K562 (cell line): ENCODE data around the gene KAZALD1. TPM values are rescaled to one million over a fixed set of nuclear protein-coding genes. Genes with fewer than 3 reads are reported as not detected.

ENCODE experiments used
- BMI1 ChIP-seq: fragments of 150-350 bp; IDR thresholded peaks from 2 replicates; pipeline ENCODE4 v1.6.1; 2014; ENCODE audit warnings: low read length
- CBFB ChIP-seq: sonication (generic); formaldehyde crosslinking; IDR thresholded peaks from 2 replicates; pipeline ENCODE4 v1.4.0; 2020; ENCODE audit warnings: mild to moderate bottlenecking, missing genetic modification reagents
- CCNT2 ChIP-seq: IDR thresholded peaks from 2 replicates; pipeline ENCODE4 v1.6.1; 2011; ENCODE audit warnings: borderline replicate concordance, low read depth, mild to moderate bottlenecking, moderate library complexity, mixed read lengths, low read length; ENCODE audit not compliant: insufficient read length; ENCODE audit errors: extremely low read depth
- CEBPG ChIP-seq, 3 experiments: fragments of 200-800 bp in 1 of 3; sonication (Bioruptor generic) in 1 of 3; sonication (generic) in 1 of 3; formaldehyde crosslinking in 1 of 3; IDR thresholded peaks in 2 of 3; conservative IDR thresholded peaks in 1 of 3; 2 replicates each; pipeline versions ENCODE4 v1.6.1 to v1.8.0; 2016 to 2022; ENCODE audit warnings: missing compliant biosample characterization in 2 of 3, missing genetic modification characterization in 2 of 3, mild to moderate bottlenecking in 1 of 3, missing genetic modification reagents in 1 of 3
- COPS2 ChIP-seq: fragments of 450-650 bp; conservative IDR thresholded peaks from 2 replicates; pipeline ENCODE4 v1.6.1; 2016; ENCODE audit warnings: mild to moderate bottlenecking, moderate library complexity
- DDX20 ChIP-seq: fragments of 450-650 bp; IDR thresholded peaks from 2 replicates; pipeline ENCODE4 v1.6.1; 2016; ENCODE audit warnings: missing genetic modification characterization, low read depth, mild to moderate bottlenecking, missing compliant biosample characterization, moderate library complexity
- DIDO1 ChIP-seq: fragments of 450-650 bp; IDR thresholded peaks from 2 replicates; pipeline ENCODE4 v1.6.1; 2016; ENCODE audit warnings: low read depth, missing biosample characterization, missing genetic modification characterization
- DNMT1 ChIP-seq: fragments of 450-650 bp; IDR thresholded peaks from 2 replicates; pipeline ENCODE4 v1.6.1; 2016; ENCODE audit warnings: antibody characterized with exemption, mild to moderate bottlenecking
- E2F3 ChIP-seq: fragments of 250-450 bp; sonication (Bioruptor Pico); IDR thresholded peaks from 2 replicates; pipeline ENCODE4 v1.4.0; 2020; ENCODE audit warnings: mild to moderate bottlenecking
- ESRRB ChIP-seq: fragments of 250-450 bp; sonication (Bioruptor Pico); IDR thresholded peaks from 2 replicates; pipeline ENCODE4 v1.5.0; 2020; ENCODE audit warnings: mild to moderate bottlenecking, moderate library complexity, borderline replicate concordance
- FIP1L1 ChIP-seq: fragments of 200-400 bp; formaldehyde crosslinking; IDR thresholded peaks from 2 replicates; pipeline ENCODE4 v1.6.1; 2018; ENCODE audit warnings: mild to moderate bottlenecking, low read depth, low read length; ENCODE audit not compliant: poor library complexity, severe bottlenecking
- MTA1 ChIP-seq: fragments of 450-650 bp; IDR thresholded peaks from 2 replicates; pipeline ENCODE4 v1.6.1; 2017; ENCODE audit warnings: borderline replicate concordance
- NCOA1 ChIP-seq: fragments of 450-650 bp; IDR thresholded peaks from 2 replicates; pipeline ENCODE4 v1.6.1; 2016; ENCODE audit warnings: low read depth
- NCOA4 ChIP-seq: fragments of 450-650 bp; IDR thresholded peaks from 2 replicates; pipeline ENCODE4 v1.6.1; 2018; ENCODE audit warnings: mild to moderate bottlenecking; ENCODE audit not compliant: partially characterized antibody
- RBM34 ChIP-seq: fragments of 200-400 bp; formaldehyde crosslinking; IDR thresholded peaks from 2 replicates; pipeline ENCODE4 v1.6.1; 2018; ENCODE audit warnings: low read length, borderline replicate concordance; ENCODE audit not compliant: insufficient read depth
- RCOR1 ChIP-seq, 2 experiments: IDR thresholded peaks; 2 replicates each; pipeline ENCODE4 v1.6.1; 2012; ENCODE audit warnings: low read depth in 2 of 2, low read length in 2 of 2, borderline replicate concordance in 1 of 2, improper control_type of control experiment in 1 of 2
- SMARCC2 ChIP-seq: fragments of 450-650 bp; IDR thresholded peaks from 2 replicates; pipeline ENCODE4 v1.6.1; 2017; ENCODE audit warnings: antibody characterized with exemption, moderate library complexity, mild to moderate bottlenecking, low read depth
- SREBF2 ChIP-seq: sonication (generic); formaldehyde crosslinking; IDR thresholded peaks from 2 replicates; pipeline ENCODE4 v1.4.0; 2020; ENCODE audit warnings: mild to moderate bottlenecking, missing genetic modification reagents
- TAF15 ChIP-seq: fragments of 200-400 bp; formaldehyde crosslinking; IDR thresholded peaks from 2 replicates; pipeline ENCODE4 v1.6.1; 2017; ENCODE audit warnings: mild to moderate bottlenecking, low read depth, low read length, moderate library complexity
- TAL1 ChIP-seq: fragments of 450-650 bp; IDR thresholded peaks from 2 replicates; pipeline ENCODE4 v1.6.1; 2016; ENCODE audit warnings: mild to moderate bottlenecking
- TBP ChIP-seq: optimal IDR thresholded peaks from 2 replicates; pipeline ENCODE3; 2011; ENCODE audit warnings: low read depth, low read length, improper control_type of control experiment
- TEAD1 ChIP-seq, 2 experiments: fragments of 450-650 bp in 1 of 2; sonication (generic) in 1 of 2; formaldehyde crosslinking; IDR thresholded peaks; 2 replicates each; pipeline versions ENCODE4 v1.4.0 to v1.8.0; 2020 to 2022; ENCODE audit warnings: mild to moderate bottlenecking in 2 of 2, missing genetic modification reagents in 1 of 2
- THRA ChIP-seq: fragments of 450-650 bp; IDR thresholded peaks from 2 replicates; pipeline ENCODE4 v1.6.1; 2017; ENCODE audit warnings: mild to moderate bottlenecking, moderate library complexity
- ZNF184 ChIP-seq: sonication (generic); formaldehyde crosslinking; IDR thresholded peaks from 2 replicates; pipeline ENCODE4 v1.5.0; 2020; ENCODE audit warnings: missing genetic modification reagents
- ZNF24 ChIP-seq: fragments of 450-650 bp; IDR thresholded peaks from 2 replicates; pipeline ENCODE4 v1.6.1; 2016
- polyA plus RNA-seq, 8 experiments: library from polyadenylated mRNA; depleted of rRNA in 4 of 8; stranded (reverse) in 5 of 8; unstranded in 3 of 8; fragments of >200 nt; fragmentation: Nextera tagmentation in 2 of 8; fragmentation: Illumina TruSeq in 1 of 8; extraction: Ambion mirVana in 2 of 8; extraction: Trizol in 1 of 8; gene quantifications; 2 replicates each; pipeline versions ENCODE4 v1.2.1 to v1.2.3, GENCODE V29; 2011 to 2014; ENCODE audit warnings: inconsistent platforms in 1 of 8, missing spikeins in 1 of 8
- total RNA-seq, 7 experiments: library from RNA; depleted of rRNA in 6 of 7; stranded (reverse); fragments of >200 nt in 6 of 7; fragmentation: Illumina TruSeq in 2 of 7; extraction: Trizol in 2 of 7; gene quantifications; 2 replicates each; pipeline versions ENCODE4 v1.2.1 to v1.2.3, GENCODE V29; 2011 to 2021; ENCODE audit warnings: low replicate concordance in 1 of 7
- TF ChIP-seq, protein P1 (sequence below), 3 experiments: fragments of 200-800 bp in 1 of 3; sonication (Bioruptor generic) in 1 of 3; sonication (generic) in 1 of 3; formaldehyde crosslinking in 1 of 3; IDR thresholded peaks; 2 replicates each; pipeline versions ENCODE4 v1.6.1 to v1.8.0; 2016 to 2022; ENCODE audit warnings: mild to moderate bottlenecking in 2 of 3, missing compliant biosample characterization in 2 of 3, missing genetic modification characterization in 2 of 3, missing genetic modification reagents in 1 of 3

Gene KAZALD1
- total and polyA plus RNA-seq, 9 of the 15 experiments (the other 6 are each of a cell fraction or from before 2014, with no cell fraction given): 0.15 to 10.0 (median 4.9) TPM

DNA sequence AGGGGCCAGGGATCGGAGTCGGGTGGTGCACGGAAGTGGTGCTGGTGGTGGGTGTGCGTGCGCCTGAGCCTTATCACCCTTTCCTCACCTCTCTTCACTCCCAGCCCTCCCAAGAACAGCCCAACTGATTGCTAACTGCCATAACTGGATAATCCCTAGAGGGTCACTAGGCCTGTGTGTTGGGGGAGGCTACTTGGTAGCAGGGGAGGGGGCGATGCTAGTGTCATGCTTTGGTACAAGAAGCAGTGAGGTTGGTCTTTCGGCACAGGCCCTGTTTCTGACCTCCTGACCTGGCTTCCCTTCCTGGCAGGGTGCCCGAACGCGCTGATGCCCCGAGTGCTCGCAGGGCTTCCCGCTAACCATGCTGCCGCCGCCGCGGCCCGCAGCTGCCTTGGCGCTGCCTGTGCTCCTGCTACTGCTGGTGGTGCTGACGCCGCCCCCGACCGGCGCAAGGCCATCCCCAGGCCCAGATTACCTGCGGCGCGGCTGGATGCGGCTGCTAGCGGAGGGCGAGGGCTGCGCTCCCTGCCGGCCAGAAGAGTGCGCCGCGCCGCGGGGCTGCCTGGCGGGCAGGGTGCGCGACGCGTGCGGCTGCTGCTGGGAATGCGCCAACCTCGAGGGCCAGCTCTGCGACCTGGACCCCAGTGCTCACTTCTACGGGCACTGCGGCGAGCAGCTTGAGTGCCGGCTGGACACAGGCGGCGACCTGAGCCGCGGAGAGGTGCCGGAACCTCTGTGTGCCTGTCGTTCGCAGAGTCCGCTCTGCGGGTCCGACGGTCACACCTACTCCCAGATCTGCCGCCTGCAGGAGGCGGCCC is 652 bp downstream of the KAZALD1 start (continued):
- TF ChIP-seq, protein P1, sequence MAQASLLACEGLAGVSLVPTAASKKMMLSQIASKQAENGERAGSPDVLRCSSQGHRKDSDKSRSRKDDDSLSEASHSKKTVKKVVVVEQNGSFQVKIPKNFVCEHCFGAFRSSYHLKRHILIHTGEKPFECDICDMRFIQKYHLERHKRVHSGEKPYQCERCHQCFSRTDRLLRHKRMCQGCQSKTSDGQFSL (CRISPR knock-in tag; IDR thresholded peaks at IDR 0.05): no peak
- TF ChIP-seq, protein P1 (tag; IDR thresholded peaks at IDR 0.05): 0 out of 4 replicates have a peak, but pooled peaks of 1 of the 2 experiments have one; percentile 16
- no peak for TF ChIP-seq TAF15
- TF ChIP-seq COPS2: no peak
- TF ChIP-seq CBFB (CRISPR knock-in tag): no peak
- TF ChIP-seq E2F3 (CRISPR knock-in tag): 0 out of 2 replicates have a peak, but pooled peaks have one; percentile 39
- TF ChIP-seq ZNF24: no peak
- no peak for TF ChIP-seq ESRRB (CRISPR knock-in tag)
- no peak for TF ChIP-seq DIDO1
- TF ChIP-seq SREBF2 (CRISPR knock-in tag): no peak
- peak; percentile 85 for TF ChIP-seq CCNT2
- no peak; the same call in 1 of the 2 replicates for TF ChIP-seq TAL1
- no peak for TF ChIP-seq DNMT1
- no peak for TF ChIP-seq NCOA1
- TF ChIP-seq RCOR1 (IDR thresholded peaks at IDR 0.05; ENCODE audit: borderline replicate concordance in 1 of 2, low read depth in 2 of 2, low read length in 2 of 2): no peak; a peak in 1 of 4 replicates
- TF ChIP-seq FIP1L1: peak; percentile 72
- TF ChIP-seq ZNF184 (CRISPR knock-in tag): no peak
- no peak for TF ChIP-seq MTA1
- no peak for TF ChIP-seq THRA
- no peak for TF ChIP-seq SMARCC2
- TF ChIP-seq TBP: peak; percentile 16
- no peak for TF ChIP-seq DDX20 (tag)
- TF ChIP-seq NCOA4: no peak
- TF ChIP-seq TEAD1 (CRISPR knock-in tag; IDR thresholded peaks at IDR 0.05): 0 out of 4 replicates have a peak, but pooled peaks of 1 of the 2 experiments have one; percentile 35
- no peak for TF ChIP-seq CEBPG (CRISPR knock-in tag; IDR thresholded peaks at IDR 0.05)
- TF ChIP-seq CEBPG (tag; conservative IDR thresholded peaks at IDR 0.05 in 1 of 2, IDR thresholded peaks at IDR 0.05 in 1 of 2): no peak
- no peak for TF ChIP-seq BMI1
- 0 out of 2 replicates have a peak, but pooled peaks have one; percentile 28 for TF ChIP-seq RBM34
